ENCODE measurements around the gene TNKS1BP1.

DNA sequence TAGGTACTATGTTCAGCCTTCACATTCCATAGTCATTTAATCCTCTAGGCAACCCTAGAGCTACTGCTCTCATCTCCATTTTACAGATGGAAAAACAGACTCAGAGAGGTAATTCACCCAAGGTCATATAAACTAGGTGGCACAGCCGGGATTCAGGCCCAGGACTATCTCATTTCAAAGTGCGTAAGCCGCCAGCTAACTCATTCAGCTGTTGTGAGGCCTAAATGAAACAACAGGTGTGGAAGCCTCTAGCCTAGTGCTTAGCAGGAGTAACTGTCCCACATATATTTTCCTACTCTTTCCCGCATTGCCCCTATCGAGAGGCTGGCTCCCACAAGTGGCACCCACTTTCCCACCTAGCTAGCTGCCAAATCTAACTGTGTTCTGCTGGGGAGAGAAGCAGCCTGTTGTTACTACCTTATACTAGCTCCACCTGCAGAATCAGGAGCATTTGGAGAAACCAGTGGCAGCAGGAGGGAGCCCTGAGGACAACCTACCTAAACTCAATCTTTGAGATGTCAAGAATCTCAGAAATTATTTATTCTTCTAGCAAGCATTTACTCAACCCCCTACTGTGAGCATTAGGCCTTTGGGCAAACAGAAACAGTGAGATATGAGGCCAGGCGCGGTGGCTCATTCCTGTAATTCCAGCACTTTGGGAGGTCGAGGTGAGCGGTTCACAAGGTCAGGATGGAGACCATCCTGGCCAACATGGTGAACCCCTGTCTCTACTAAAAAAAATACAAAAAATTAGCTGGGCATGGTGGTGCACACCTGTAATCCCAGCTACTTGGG lies 35.3 kb upstream of the TNKS1BP1 start:
- TF ChIP-seq, protein P1, sequence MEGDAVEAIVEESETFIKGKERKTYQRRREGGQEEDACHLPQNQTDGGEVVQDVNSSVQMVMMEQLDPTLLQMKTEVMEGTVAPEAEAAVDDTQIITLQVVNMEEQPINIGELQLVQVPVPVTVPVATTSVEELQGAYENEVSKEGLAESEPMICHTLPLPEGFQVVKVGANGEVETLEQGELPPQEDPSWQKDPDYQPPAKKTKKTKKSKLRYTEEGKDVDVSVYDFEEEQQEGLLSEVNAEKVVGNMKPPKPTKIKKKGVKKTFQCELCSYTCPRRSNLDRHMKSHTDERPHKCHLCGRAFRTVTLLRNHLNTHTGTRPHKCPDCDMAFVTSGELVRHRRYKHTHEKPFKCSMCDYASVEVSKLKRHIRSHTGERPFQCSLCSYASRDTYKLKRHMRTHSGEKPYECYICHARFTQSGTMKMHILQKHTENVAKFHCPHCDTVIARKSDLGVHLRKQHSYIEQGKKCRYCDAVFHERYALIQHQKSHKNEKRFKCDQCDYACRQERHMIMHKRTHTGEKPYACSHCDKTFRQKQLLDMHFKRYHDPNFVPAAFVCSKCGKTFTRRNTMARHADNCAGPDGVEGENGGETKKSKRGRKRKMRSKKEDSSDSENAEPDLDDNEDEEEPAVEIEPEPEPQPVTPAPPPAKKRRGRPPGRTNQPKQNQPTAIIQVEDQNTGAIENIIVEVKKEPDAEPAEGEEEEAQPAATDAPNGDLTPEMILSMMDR (IDR thresholded peaks at IDR 0.05) = no peak
- TF ChIP-seq MYC (IDR thresholded peaks at IDR 0.05; ENCODE audit: borderline replicate concordance, low read length) = no peak

All from A549 (cell line).